CD14-positive monocyte (primary cell): ENCODE results near the gene CDC42BPG. TPM values are rescaled to one million over a fixed set of nuclear protein-coding genes. Genes with fewer than 3 reads are reported as not detected.
A peak's percentile ranks its signal among the peaks of the same experiment; 100 is the strongest.

ENCODE experiments used
- DNase-seq, 3 donors: peaks; one replicate each; pipeline ENCODE4 v3.0.0-alpha.2; 2011 to 2022
- H2AFZ ChIP-seq: 2 replicates; pipeline ENCODE4 v1.6.0; 2012; ENCODE audit warnings: mild to moderate bottlenecking, low read depth, low read length, inconsistent platforms; ENCODE audit not compliant: insufficient read depth, poor library complexity, severe bottlenecking
- H3K27ac ChIP-seq, 2 donors: 1 replicate in 1 of 2; 2 replicates in 1 of 2; pipeline ENCODE4 v1.5.1; 2012 to 2013; ENCODE audit warnings: low read length in 2 of 2, control low read depth in 1 of 2, inconsistent platforms in 1 of 2, low read depth in 1 of 2, mild to moderate bottlenecking in 1 of 2
- H3K27me3 ChIP-seq, 2 donors: one replicate each; pipeline versions ENCODE4 v1.6.0 to v1.6.1; 2011 to 2013; ENCODE audit warnings: low read length in 2 of 2; ENCODE audit not compliant: control insufficient read depth in 2 of 2, insufficient read depth in 2 of 2
- H3K36me3 ChIP-seq, 2 donors: replicated peaks in 1 of 2; 1 replicate in 1 of 2; 2 replicates in 1 of 2; pipeline versions ENCODE4 v1.5.1 to v1.6.1; 2012 to 2013; ENCODE audit warnings: low read length in 2 of 2, control low read depth in 1 of 2, inconsistent platforms in 1 of 2, mild to moderate bottlenecking in 1 of 2; ENCODE audit not compliant: insufficient read depth in 2 of 2, control insufficient read depth in 1 of 2
- H3K4me1 ChIP-seq, 2 donors: 1 replicate in 1 of 2; 2 replicates in 1 of 2; pipeline versions ENCODE4 v1.5.1 to v1.6.1; 2012 to 2013; ENCODE audit warnings: low read length in 2 of 2, control low read depth in 1 of 2, inconsistent platforms in 1 of 2, mild to moderate bottlenecking in 1 of 2, moderate library complexity in 1 of 2; ENCODE audit not compliant: insufficient read depth in 2 of 2, control insufficient read depth in 1 of 2
- H3K4me2 ChIP-seq: replicated peaks from 2 replicates; pipeline ENCODE3; 2012; ENCODE audit warnings: low read length, moderate library complexity, mild to moderate bottlenecking; ENCODE audit not compliant: poor library complexity, severe bottlenecking; ENCODE audit errors: extremely low read depth
- H3K4me3 ChIP-seq, 3 experiments: fragments of 200-600 bp in 1 of 3; sonication (generic) in 1 of 3; replicated peaks in 1 of 3; 1 replicate in 2 of 3; 2 replicates in 1 of 3; pipeline ENCODE4 v1.5.1; 2011 to 2013; ENCODE audit warnings: low read length in 3 of 3, mild to moderate bottlenecking in 3 of 3, control low read depth in 2 of 3, low read depth in 2 of 3, inconsistent platforms in 1 of 3, moderate library complexity in 1 of 3
- H3K79me2 ChIP-seq: 2 replicates; pipeline ENCODE4 v1.6.0; 2012; ENCODE audit warnings: mild to moderate bottlenecking, control low read depth, inconsistent platforms, low read length, moderate library complexity; ENCODE audit not compliant: insufficient read depth
- H3K9ac ChIP-seq: 2 replicates; pipeline ENCODE4 v1.6.0; 2017; ENCODE audit warnings: low read length, mild to moderate bottlenecking; ENCODE audit not compliant: insufficient read depth, poor library complexity, severe bottlenecking
- H3K9me3 ChIP-seq, 2 donors: replicated peaks in 1 of 2; 1 replicate in 1 of 2; 2 replicates in 1 of 2; pipeline versions ENCODE4 v1.5.1 to v1.6.1; 2012 to 2013; ENCODE audit warnings: low read length in 2 of 2, control low read depth in 1 of 2; ENCODE audit not compliant: control insufficient read depth in 1 of 2, insufficient read depth in 1 of 2
- H4K20me1 ChIP-seq: 2 replicates; pipeline ENCODE4 v1.6.0; 2012; ENCODE audit warnings: mild to moderate bottlenecking, low read length, control low read depth, moderate library complexity; ENCODE audit not compliant: insufficient read depth
- H3K27ac Mint-ChIP-seq, 7 donors: one replicate each; pipeline ENCODE4 v1.8.0; 2020; ENCODE audit warnings: mild to moderate bottlenecking in 7 of 7, mixed read lengths in 7 of 7, moderate library complexity in 6 of 7, inconsistent platforms in 2 of 7
- H3K27me3 Mint-ChIP-seq, 3 donors: one replicate each; pipeline ENCODE4 v1.8.0; 2021 to 2022; ENCODE audit warnings: low read depth in 3 of 3, mild to moderate bottlenecking in 3 of 3, mixed read lengths in 3 of 3, moderate library complexity in 3 of 3, inconsistent platforms in 1 of 3
- H3K36me3 Mint-ChIP-seq, 2 donors: one replicate each; pipeline ENCODE4 v1.8.0; 2020; ENCODE audit warnings: mixed read lengths in 2 of 2, inconsistent platforms in 1 of 2, mild to moderate bottlenecking in 1 of 2
- H3K4me1 Mint-ChIP-seq: one replicate; pipeline ENCODE4 v1.8.0; 2020; ENCODE audit warnings: mild to moderate bottlenecking, mixed read lengths
- H3K4me3 Mint-ChIP-seq, 2 donors: one replicate each; pipeline ENCODE4 v1.8.0; 2020; ENCODE audit warnings: mild to moderate bottlenecking in 2 of 2, mixed read lengths in 2 of 2, moderate library complexity in 1 of 2
- H3K9me3 Mint-ChIP-seq, 7 donors: one replicate each; pipeline ENCODE4 v1.8.0; 2020 to 2022; ENCODE audit warnings: mixed read lengths in 7 of 7, mild to moderate bottlenecking in 6 of 7, moderate library complexity in 6 of 7, inconsistent platforms in 2 of 7
- WGBS: methylation state at CpG from one replicate; pipeline ENCODE4 v1.1.5; 2013; ENCODE audit warnings: missing lambda C conversion rate; ENCODE audit not compliant: insufficient coverage; 5-methylcytosine and 5-hydroxymethylcytosine counted together
- intact Hi-C, 2 donors: fragments of 100-400 bp; cut with micrococcal nuclease; formaldehyde crosslinking; loops; one replicate each; pipeline versions ENCODE4 v1.15.0 to v1.15.1; 2023
- polyA plus RNA-seq, 3 donors: library from polyadenylated mRNA; depleted of rRNA in 1 of 3; unstranded in 2 of 3; stranded (reverse) in 1 of 3; fragments of 300-500 nt in 2 of 3; fragments of >200 nt in 1 of 3; fragmentation: Illumina TruSeq in 2 of 3; gene quantifications; 1 replicate in 2 of 3; 2 replicates in 1 of 3; pipeline ENCODE4 v1.2.3, GENCODE V29; 2012 to 2021
- TF ChIP-seq, protein P1 (sequence below): fragments of 200-600 bp; IDR thresholded peaks from one replicate; pipeline ENCODE4 v1.8.0; 2022; ENCODE audit warnings: antibody characterized with exemption, mild to moderate bottlenecking

CDC42BPG gene
- polyA plus RNA-seq, 3 donors = 0.23 TPM; not detected in 2

DNA sequence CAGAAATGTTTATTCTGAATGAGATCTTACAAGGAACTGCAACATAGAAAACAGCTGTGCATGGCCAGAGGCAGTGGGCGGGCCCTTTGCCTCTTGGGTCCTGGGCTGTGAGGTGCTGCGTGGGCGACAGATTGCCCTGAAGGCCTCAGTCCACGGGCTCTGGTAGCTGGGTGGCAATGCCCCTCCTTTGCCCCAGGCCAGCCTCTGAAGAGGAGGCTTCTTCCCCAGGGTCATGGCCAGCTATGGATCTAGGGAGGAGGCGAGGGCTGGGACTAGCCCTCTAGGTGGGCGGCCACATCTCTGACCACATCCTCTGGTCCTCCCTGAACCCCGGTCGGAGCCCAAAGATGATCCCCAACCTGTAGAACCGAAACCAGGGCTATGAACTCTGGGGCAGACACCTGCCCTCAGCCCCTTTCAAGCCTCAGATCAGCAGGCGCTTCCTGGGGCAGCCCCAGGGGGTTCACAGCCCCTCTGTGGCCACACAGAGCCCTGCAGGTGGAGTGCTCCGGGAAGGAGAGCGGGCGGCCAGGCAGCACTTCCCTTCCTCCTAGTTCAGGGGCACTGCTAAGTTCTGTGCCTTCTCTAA is 6.6 kb upstream of the CDC42BPG start:
- peak overlapping the region; percentile 5 for H3K4me2 ChIP-seq

DNA sequence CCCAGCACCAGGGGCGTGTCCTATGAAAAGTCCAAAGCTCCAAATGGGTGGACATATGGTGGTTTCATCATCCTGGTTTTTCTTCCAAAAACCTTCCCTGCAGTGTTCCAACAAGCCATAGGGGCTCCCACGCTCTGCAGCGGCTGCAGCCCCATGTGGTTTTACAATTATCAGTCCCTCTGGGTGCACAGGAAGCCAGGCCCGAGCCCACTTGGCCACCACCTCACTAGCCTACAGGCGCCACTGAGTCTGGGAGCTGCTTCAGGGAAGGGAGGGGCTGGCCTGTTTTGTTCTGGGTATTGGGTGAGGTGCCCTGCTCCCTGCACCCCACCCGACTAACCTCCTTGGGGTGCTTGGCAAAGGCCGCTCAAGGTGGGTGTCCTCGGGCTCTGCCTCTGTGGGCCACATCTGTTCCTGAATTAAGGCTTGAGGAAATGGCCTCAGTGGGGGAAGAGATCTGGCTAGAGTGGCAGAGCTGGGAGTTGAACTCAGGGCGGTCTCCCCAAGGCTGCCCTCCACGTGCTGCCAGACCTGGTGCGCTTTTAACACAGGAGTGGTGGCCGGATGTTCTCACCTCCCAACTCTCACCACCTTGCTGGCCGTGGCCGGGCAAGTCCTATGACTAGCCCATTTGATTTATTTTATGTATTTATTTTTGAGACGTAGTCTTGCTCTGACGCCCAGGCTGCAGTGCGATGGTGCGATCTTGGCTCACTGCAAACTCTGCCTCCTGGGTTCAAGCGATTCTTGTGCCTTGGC is 5.3 kb upstream of the CDC42BPG start:
- Histone ChIP-seq H2AFZ (no peak overlapping the region), H3K4me3 (no peak overlapping the region), H3K27ac (no peak overlapping the region), H3K9ac (no peak overlapping the region), H3K9me3 (no peaks in the 10 kb centered on the region), H3K27me3 (peaks cover 0 to 5% of the 10 kb centered on the region in 2 donors), H3K79me2 (peaks cover 11% of the 10 kb centered on the region), H3K4me1 (peaks cover 56 to 75% of the 10 kb centered on the region in 2 donors), H4K20me1 (peaks cover 36% of the 10 kb centered on the region), H3K36me3 (peaks cover 23 to 24% of the 10 kb centered on the region in 2 donors), H3K4me2 (no peak overlapping the region)
- TF ChIP-seq, protein P1, sequence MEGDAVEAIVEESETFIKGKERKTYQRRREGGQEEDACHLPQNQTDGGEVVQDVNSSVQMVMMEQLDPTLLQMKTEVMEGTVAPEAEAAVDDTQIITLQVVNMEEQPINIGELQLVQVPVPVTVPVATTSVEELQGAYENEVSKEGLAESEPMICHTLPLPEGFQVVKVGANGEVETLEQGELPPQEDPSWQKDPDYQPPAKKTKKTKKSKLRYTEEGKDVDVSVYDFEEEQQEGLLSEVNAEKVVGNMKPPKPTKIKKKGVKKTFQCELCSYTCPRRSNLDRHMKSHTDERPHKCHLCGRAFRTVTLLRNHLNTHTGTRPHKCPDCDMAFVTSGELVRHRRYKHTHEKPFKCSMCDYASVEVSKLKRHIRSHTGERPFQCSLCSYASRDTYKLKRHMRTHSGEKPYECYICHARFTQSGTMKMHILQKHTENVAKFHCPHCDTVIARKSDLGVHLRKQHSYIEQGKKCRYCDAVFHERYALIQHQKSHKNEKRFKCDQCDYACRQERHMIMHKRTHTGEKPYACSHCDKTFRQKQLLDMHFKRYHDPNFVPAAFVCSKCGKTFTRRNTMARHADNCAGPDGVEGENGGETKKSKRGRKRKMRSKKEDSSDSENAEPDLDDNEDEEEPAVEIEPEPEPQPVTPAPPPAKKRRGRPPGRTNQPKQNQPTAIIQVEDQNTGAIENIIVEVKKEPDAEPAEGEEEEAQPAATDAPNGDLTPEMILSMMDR = no peak
- peaks cover 33 to 34% of the 10 kb centered on the region in 2 donors for H3K36me3 Mint-ChIP-seq
- peak overlapping the region in 1 of 7 donors; percentile 58 for H3K27ac Mint-ChIP-seq
- WGBS = 96% methylated on average over 10 of the region's 19 CpGs
- peaks cover 73% of the 10 kb centered on the region for H3K4me1 Mint-ChIP-seq
- peak in 1 of 3 donors; percentile 32 for DNase-seq
- intact Hi-C loops = loop anchor here in 1 of 2 donors (10.0 kb wide), 2 partner anchors 65 to 165 kb away; partner anchors contain the start of gene ARL2
- peaks cover 0 to 20% (median 11%) of the 10 kb centered on the region in 3 donors for H3K27me3 Mint-ChIP-seq
- peaks cover 0 to 4% (median 0%) of the 10 kb centered on the region in 7 donors for H3K9me3 Mint-ChIP-seq
- H3K4me3 Mint-ChIP-seq = no peak overlapping the region

More for the DNA sequence above, 6.6 kb upstream of the CDC42BPG start:
- H4K20me1 ChIP-seq = peaks cover 43% of the 10 kb centered on the region
- H3K27ac Mint-ChIP-seq = peak overlapping the region in 3 of 7 donors; percentile 20 to 40 (median 21)
- peaks cover 46% of the 10 kb centered on the region in 2 donors for H3K36me3 Mint-ChIP-seq
- H3K27me3 ChIP-seq = no peaks in the 10 kb centered on the region
- H3K79me2 ChIP-seq = peaks cover 16% of the 10 kb centered on the region
- peaks cover 64 to 80% of the 10 kb centered on the region in 2 donors for H3K4me1 ChIP-seq
- peak overlapping the region in 1 of 2 donors; percentile 46 for H3K4me3 Mint-ChIP-seq
- no peak overlapping the region for H3K4me3 ChIP-seq
- peaks cover 0 to 2% (median 0%) of the 10 kb centered on the region in 7 donors for H3K9me3 Mint-ChIP-seq
- WGBS = 46% methylated on average over 8 of the region's 13 CpGs
- peak overlapping the region; percentile 16 for H3K9ac ChIP-seq
- H3K4me1 Mint-ChIP-seq = peaks cover 77% of the 10 kb centered on the region
- peaks cover 0 to 12% (median 6%) of the 10 kb centered on the region in 3 donors for H3K27me3 Mint-ChIP-seq
- TF ChIP-seq, protein P1 = no peak
- peak in 1 of 3 donors; percentile 54 for DNase-seq
- intact Hi-C loops = no loop called here
- H2AFZ ChIP-seq = no peak overlapping the region
- no peak overlapping the region for H3K27ac ChIP-seq
- peaks cover 23 to 24% of the 10 kb centered on the region in 2 donors for H3K36me3 ChIP-seq
- H3K9me3 ChIP-seq = no peaks in the 10 kb centered on the region
